ENCODE data around the gene CHRNB4. TPM values are rescaled to one million over a fixed set of nuclear protein-coding genes. Genes with fewer than 3 reads are reported as not detected.

CHRNB4 gene
- total RNA-seq, 2 donors from 2014 or later, result not detected

GRCh38 chr15:78630886-78631633, 9.9 kb downstream of the CHRNB4 start:
- Mint-ChIP-seq H3K9me3 (peaks cover 11% of the 10 kb centered on the region), H3K36me3 (ENCODE audit: low read depth) (no peaks in the 10 kb centered on the region), H3K27ac (no peak overlapping the region), H3K4me3 (no peak overlapping the region), H3K4me1 (no peaks in the 10 kb centered on the region), H3K27me3 (peaks cover 23% of the 10 kb centered on the region)
- ATAC-seq (replicated peaks), result no peak

GRCh38 chr15:78629716-78630065, 11.3 kb downstream of the CHRNB4 start:
- Mint-ChIP-seq H3K27ac (no peak overlapping the region), H3K36me3 (ENCODE audit: low read depth) (no peaks in the 10 kb centered on the region), H3K4me3 (no peak overlapping the region), H3K27me3 (peaks cover 23% of the 10 kb centered on the region), H3K4me1 (no peaks in the 10 kb centered on the region), H3K9me3 (peaks cover 11% of the 10 kb centered on the region)
- no peak for ATAC-seq (replicated peaks)

DNA sequence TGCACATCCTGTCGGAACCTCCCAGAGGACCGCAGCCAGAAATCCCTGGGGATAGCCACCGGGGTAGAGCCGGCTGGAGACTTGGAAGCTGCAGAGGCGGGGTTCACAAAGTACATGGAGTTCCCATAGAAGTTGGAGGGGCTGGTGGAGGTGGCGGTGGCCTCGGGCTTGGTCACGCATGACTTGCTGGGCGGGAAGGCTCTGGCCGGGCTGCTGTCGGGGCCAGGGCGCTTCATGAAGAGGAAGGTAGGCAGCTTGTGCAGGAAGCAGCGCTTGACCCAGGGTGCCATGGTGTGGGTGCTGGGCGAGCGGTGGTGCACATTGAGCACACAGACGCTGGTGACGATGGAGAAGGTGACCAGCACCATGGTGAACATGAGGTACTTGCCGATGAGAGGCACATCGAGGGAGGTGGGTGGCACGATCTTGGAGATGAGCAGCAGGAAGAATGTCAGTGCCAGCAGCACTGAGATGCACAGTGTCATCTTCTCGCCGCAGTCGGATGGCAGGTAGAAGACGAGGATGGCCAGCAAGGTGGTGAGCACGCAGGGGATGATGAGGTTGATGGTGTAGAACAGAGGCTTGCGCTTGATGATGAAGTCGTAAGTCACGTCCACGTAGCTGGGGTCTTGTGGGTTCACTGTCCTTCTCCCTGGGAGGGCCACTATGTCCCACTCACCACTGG, 11.8 kb downstream of the CHRNB4 start:
- no peaks in the 10 kb centered on the region for H3K4me1 Mint-ChIP-seq
- H3K9me3 Mint-ChIP-seq, result peaks cover 11% of the 10 kb centered on the region
- no peak overlapping the region for H3K4me3 Mint-ChIP-seq
- H3K36me3 Mint-ChIP-seq (ENCODE audit: low read depth), result no peaks in the 10 kb centered on the region
- H3K27ac Mint-ChIP-seq, result no peak overlapping the region
- peaks cover 26% of the 10 kb centered on the region for H3K27me3 Mint-ChIP-seq
- ATAC-seq (replicated peaks), result no peak

GRCh38 chr15:78628227-78628626, 12.8 kb downstream of the CHRNB4 start:
- Mint-ChIP-seq H3K9me3 (peaks cover 7% of the 10 kb centered on the region), H3K27me3 (peaks cover 31% of the 10 kb centered on the region), H3K27ac (no peak overlapping the region), H3K4me1 (no peaks in the 10 kb centered on the region), H3K4me3 (no peak overlapping the region), H3K36me3 (ENCODE audit: low read depth) (no peaks in the 10 kb centered on the region)
- no peak for ATAC-seq (replicated peaks)

- Mint-ChIP-seq H3K27ac (no peak overlapping the region), H3K4me3 (no peak overlapping the region), H3K27me3 (peaks cover 30% of the 10 kb centered on the region), H3K36me3 (ENCODE audit: low read depth) (no peaks in the 10 kb centered on the region), H3K9me3 (no peaks in the 10 kb centered on the region), H3K4me1 (no peaks in the 10 kb centered on the region)
- ATAC-seq (replicated peaks), result no peak
These were observed 13.7 kb downstream of the CHRNB4 start for GRCh38 chr15:78627348-78627747.

DNA sequence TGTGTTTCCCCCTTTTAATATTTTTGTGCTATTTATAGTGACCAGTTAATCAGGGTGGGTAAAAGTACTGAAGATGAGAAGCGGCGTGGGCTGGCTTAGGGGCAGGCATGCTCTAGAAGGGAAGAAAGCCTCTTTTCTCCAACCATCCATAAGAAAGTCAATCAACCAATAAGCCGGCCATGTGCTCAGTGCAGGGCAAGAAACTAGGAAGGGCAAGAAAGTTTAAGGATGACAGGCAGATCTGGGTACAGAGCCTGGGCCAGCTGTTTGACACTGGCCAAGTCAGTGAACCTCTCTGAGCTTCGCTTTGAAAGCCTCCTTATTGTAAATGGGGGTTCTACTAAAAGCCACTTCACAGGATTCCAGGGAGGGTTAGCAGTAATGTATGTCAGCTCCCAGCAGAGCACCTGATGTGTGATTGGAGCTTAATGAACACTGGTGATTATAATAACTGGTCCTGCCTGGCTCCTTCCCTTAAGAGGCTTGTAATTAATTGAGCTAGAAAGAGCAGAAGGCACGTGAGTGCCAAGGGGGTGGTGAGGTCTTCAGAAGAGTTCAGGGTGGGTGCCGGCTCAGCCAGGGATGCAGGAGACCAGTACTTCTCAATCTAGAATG, 14.5 kb downstream of the CHRNB4 start:
- ATAC-seq (replicated peaks), result no peak
- no peaks in the 10 kb centered on the region for H3K4me1 Mint-ChIP-seq
- peaks cover 35% of the 10 kb centered on the region for H3K27me3 Mint-ChIP-seq

DNA sequence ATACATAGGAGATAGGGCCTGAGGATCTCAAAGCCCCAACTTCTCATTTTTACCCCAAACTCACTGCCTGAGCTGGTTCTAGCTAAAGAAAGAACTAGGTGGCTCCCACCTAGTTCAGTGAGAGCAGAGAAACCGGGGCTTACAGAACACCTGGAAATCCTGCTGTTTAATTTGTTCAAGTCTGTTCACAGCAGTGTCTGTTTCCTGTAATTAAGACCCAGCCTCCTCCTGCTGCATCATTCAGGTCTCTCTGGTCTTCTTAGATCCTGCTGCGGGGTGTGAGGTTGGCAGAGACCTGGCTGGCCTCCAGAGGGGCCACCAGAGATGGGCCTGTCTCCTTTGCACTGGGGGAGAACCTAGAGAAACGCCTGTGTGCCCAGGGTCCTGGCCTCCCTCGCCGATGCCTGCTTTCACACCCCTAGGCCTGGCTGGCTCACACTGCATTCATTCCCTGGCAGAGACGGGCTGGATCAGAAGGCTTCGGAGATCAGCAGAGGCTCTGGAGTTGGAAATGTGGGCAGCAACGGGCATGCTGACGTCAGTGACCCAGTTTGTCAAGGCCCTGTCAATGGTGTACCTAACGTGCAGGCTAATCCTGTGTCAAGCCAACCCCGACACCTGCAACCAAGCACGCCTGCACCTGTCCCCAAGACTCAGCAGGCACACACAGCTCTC, 15.3 kb downstream of the CHRNB4 start:
- Mint-ChIP-seq H3K36me3 (ENCODE audit: low read depth) (no peaks in the 10 kb centered on the region), H3K4me1 (no peaks in the 10 kb centered on the region), H3K9me3 (no peaks in the 10 kb centered on the region), H3K27ac (no peak overlapping the region), H3K4me3 (no peak overlapping the region), H3K27me3 (peaks cover 39% of the 10 kb centered on the region)
- no peak for ATAC-seq (replicated peaks)

More for the DNA sequence above, 14.5 kb downstream of the CHRNB4 start:
- Mint-ChIP-seq H3K36me3 (ENCODE audit: low read depth) (no peaks in the 10 kb centered on the region), H3K9me3 (no peaks in the 10 kb centered on the region), H3K27ac (no peak overlapping the region), H3K4me3 (no peak overlapping the region)

DNA sequence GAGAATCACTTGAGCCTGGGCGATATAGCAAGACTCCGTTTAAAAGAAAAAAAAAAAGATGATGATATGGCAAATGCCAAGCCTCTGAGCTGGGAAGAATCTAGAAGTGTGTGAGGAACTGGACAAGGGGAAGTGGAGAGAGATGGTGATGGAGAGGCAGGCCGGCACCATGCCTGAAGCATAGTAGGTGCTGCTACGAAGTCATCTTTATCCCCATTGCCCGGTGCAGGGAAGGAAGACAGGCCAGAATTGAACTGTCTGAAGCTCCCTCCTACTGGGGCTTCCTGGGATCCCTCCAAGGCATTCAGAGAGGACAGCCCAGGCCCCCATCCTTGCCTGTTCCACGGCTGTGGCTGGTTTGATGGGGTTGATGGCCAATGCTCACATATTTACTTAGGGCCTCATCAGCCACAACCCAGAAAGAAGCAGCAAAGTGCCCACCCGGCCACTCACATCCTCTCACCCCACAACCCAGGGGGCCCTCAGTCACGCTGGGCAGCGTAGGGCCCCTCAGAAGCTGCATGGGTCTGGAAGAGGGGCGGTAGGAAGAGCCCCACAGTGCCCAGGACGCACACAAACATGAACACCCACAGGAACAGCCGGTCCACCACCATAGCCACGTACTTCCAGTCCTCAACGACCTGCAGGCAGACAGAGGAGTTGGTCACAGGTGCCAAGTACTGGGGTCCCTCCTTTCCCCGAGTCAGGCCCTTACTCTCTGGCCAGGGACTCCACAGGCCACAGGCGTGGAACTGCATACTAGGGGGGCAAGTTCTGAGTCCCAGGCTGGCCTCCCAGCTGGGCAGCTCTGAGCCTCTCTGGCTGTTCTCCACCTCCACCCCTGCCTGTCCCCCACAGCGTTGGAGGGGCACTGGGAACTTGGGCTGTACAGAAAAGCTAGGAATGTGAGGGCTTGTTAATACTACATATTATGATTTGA, 16.1 kb downstream of the CHRNB4 start:
- Mint-ChIP-seq H3K27ac (no peak overlapping the region), H3K27me3 (peaks cover 39% of the 10 kb centered on the region), H3K9me3 (no peaks in the 10 kb centered on the region), H3K4me1 (no peaks in the 10 kb centered on the region), H3K36me3 (ENCODE audit: low read depth) (no peaks in the 10 kb centered on the region), H3K4me3 (no peak overlapping the region)
- no peak for ATAC-seq (replicated peaks)

- H3K36me3 Mint-ChIP-seq (ENCODE audit: low read depth), result no peaks in the 10 kb centered on the region
- H3K4me3 Mint-ChIP-seq, result no peak overlapping the region
- H3K27me3 Mint-ChIP-seq, result peaks cover 44% of the 10 kb centered on the region
- H3K27ac Mint-ChIP-seq, result no peak overlapping the region
- H3K9me3 Mint-ChIP-seq, result no peaks in the 10 kb centered on the region
- H3K4me1 Mint-ChIP-seq, result no peaks in the 10 kb centered on the region
- no peak for ATAC-seq (replicated peaks)
These were observed 17.1 kb downstream of the CHRNB4 start for GRCh38 chr15:78623786-78624497.

DNA sequence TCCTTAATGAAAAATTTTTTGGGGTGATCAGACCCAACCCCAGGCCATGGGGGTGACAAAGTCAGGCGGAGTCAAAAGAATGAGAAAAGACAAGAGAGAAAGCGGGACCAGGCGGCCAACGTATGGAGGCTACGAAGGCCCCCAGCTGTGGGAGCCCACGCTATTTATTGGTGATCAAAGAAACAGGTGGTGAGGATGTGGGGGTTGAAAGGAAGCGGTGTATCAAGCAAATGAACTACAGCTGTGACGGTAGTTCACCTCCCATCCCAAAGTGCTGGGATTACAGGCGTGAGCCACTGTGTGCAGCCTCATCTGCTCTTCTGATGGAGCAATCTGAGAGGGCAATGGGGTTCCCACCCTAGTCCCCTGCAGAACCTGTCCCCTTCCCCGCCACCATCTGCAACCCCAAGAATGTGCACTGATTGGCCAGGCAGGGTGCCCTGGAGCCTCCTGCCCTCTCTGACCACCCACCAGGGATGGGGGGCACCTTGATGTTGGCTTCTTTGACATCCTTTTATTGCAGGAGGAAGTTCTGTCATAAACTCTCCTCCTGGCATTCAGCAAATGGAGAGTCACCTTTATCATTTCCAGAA, 19.1 kb downstream of the CHRNB4 start:
- H3K27ac Mint-ChIP-seq, result no peak overlapping the region
- ATAC-seq (replicated peaks), result no peak
- H3K9me3 Mint-ChIP-seq, result no peaks in the 10 kb centered on the region
- H3K4me1 Mint-ChIP-seq, result no peaks in the 10 kb centered on the region
- no peaks in the 10 kb centered on the region for H3K36me3 Mint-ChIP-seq (ENCODE audit: low read depth)
- no peak overlapping the region for H3K4me3 Mint-ChIP-seq
- H3K27me3 Mint-ChIP-seq, result peaks cover 45% of the 10 kb centered on the region

DNA sequence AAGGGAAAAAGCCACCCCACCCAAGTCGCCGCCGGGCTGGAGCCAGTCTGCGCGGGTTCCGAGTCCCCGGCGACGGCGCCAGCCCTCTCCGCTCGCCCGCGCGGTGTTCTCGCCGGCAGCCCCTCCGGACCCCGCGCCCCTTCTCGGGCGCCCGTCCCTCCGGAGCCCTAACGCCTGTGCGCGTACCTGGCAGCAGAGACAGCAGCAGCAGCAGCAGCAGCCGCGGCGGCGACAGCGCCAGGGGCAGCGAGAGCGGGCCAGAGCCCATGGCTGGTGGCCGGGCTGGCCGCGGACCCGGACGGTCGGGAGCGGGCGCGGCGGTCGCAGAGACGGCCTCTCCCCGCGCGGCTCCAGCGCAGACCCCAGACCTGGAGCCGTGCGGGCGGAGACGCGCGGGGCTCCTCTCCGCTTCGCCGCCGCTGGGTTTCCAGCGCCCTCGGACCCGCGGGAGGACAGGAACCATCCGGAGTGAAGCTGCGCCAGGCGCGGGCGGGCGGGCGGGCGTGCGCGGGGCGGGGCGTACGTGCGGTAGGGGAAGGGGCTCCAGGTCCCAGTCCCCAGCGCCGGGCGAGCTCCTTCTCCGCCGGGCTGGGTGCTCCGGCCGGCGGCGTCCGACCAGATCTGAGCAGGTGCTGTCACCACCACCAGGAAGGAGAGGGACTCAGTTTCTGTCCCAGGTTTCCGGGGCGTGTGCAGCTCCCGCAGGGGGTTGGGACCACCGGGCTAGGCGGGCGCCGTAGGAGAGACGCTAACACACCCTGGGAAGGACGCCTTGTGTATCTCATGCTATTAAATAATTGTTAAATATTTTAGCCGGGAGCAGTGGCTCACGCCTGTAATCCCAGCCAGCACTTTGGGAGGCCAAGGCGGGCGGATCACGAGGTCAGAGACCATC, 20.2 kb downstream of the CHRNB4 start, which contains the start of gene CHRNA3:
TSS of gene CHRNA3 (minus strand) at position 470 of the 895 bp plus-strand sequence. CDS start at position 268, 202 bp downstream.
- Mint-ChIP-seq H3K4me1 (no peaks in the 10 kb centered on the region), H3K9me3 (no peaks in the 10 kb centered on the region), H3K27me3 (peaks cover 42% of the 10 kb centered on the region), H3K4me3 (no peak within 1 kb of the TSS), H3K36me3 (ENCODE audit: low read depth) (no peaks in the 10 kb centered on the region), H3K27ac (no peak within 1 kb of the TSS)
- ATAC-seq (replicated peaks), result no peak

DNA sequence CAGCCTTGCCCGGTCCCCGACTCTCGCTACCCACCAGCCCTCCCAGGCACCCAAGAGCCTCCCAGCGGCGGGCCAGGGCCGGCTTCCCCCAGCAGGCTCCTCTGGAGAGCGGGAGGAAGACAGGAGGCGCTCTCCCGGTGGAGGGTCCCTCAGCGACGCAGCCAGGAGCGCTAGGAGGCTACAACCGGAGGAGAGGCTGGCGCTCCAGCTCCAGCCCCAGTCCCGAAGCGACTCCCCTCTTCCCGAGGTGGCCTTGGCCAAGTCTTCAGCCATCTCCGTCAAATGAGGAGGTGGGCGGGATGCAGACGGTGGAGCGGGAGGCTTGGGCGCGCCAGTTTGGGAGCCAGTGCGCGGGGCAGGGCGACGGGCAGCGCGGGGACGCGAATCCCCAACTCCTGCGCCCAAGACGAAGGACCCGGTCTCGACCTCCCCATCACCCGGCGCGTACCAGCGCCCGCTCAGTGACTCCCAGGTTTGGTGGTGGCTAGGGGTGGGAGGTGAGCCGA, 20.9 kb downstream of the CHRNB4 start:
- Mint-ChIP-seq H3K27me3 (peaks cover 42% of the 10 kb centered on the region), H3K27ac (no peak overlapping the region), H3K4me1 (no peaks in the 10 kb centered on the region), H3K36me3 (ENCODE audit: low read depth) (no peaks in the 10 kb centered on the region), H3K4me3 (no peak overlapping the region), H3K9me3 (no peaks in the 10 kb centered on the region)
- ATAC-seq (replicated peaks), result no peak
